Camera-type eye (tissue), 1 donor: ENCODE data around the gene CEP170. TPM values are rescaled to one million over a fixed set of nuclear protein-coding genes. Genes with fewer than 3 reads are reported as not detected.

ENCODE experiments used
- total RNA-seq: library from RNA; depleted of rRNA; stranded (reverse); fragments of >200 nt; gene quantifications from one replicate; pipeline ENCODE4 v1.2.3, GENCODE V29; 2014

Gene CEP170
- 218 TPM for total RNA-seq

DNA sequence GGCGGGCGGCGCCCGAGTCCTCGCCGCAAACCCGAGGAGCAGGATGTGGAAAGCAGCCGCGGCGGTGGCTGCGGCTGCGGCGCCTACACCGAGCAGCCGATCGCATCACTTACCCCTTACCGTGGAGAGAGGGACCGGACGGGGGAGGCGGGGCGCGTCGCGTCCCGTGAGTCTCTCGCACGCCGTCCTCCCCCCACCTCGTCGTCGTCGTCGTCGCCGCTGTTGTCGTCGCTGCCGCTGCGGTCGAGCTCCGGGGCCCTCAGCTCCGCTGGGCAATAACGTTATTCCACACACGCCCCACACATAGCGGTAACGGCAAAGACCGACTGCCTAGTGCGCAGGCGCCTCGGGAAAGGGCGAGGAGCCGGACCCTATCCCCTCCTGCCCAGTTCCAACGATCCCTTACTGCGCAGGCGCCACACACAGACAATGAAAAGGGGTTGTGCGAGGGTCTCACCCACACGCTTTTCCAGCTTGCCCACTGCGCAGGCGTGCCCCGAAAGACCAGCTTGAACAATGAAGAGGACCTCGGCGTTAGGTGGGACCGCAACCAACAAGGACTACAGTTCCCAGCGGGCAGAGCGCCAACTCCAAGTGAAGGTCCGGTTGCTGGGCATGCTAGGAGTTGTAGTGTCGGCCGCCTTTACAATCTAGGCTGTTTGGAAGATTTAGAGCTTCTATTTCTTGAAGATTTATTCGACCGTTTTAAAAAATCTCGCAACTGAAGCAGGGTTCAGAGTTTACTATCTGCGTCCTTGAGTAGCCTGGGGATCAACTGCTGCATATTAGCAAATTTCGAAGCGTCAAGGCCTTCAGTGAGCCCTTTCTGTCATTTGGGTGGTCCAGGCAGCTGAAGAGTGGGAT is at the start of gene CEP170:
Gene CEP170 (minus strand): TSS at position 355 of the 864 bp plus-strand sequence. CDS start 30,001 bp downstream, outside the sequence.

DNA sequence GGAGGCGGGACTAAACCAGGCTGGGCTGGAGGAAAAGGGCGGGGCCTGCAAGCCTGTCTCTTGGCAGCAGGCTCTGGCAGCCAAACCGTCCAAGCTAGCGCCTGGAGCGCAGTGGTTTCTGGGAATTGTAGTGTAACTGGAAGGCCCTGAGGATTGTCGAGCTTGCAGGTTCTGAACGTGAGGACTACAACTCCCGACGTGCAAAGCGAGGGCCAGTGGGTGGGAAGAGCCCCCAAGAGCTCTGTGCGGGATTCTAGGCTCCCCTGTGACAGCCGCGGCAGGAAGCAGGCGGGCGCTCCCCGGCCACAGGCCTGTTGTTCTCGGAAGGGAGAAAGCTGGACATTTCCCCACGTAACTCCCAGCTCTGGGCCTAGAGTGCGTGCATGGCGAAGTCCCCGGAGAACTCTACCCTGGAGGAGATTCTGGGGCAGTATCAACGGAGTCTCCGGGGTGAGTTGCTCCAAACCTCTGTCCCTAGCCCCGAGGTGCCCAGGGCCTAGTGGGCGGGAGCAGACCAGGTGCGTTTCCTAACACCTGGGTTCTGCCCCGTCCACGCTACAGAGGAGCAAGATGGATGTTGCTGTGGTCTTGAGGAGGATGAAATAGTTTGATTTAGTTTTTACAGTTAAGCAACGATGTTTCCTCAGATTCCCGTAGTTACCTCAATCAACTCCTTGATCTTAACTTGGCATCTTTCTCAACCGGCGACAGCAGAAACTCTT is 871 bp upstream of the CEP170 start, which contains the start of gene SDCCAG8:
Gene SDCCAG8 (plus strand): TSS at position 251 of the 722 bp plus-strand sequence. CDS start 133 bp downstream, at position 384.

Other genes starting within 250 kb of the CEP170 start
- 86.6 TPM for gene SDCCAG8, start 760 bp upstream of the CEP170 start, total RNA-seq